HFFc6 (cell line): Measurements from ENCODE around the gene PIGP. TPM values are rescaled to one million over a fixed set of nuclear protein-coding genes. Genes with fewer than 3 reads are reported as not detected.
"Not testable (repeated sequence)": the region's sequence is repeated elsewhere in the genome, so short reads cannot be mapped to it uniquely, and the experiment has no call there.

Experiments
- DNase-seq: peaks from one replicate; pipeline ENCODE4 v3.0.0-alpha.2; 2018
- H3K27ac Mint-ChIP-seq: 2 replicates; pipeline ENCODE4 v1.8.0; 2020; ENCODE audit warnings: mild to moderate bottlenecking, mixed read lengths
- H3K27me3 Mint-ChIP-seq: 2 replicates; pipeline ENCODE4 v1.8.0; 2021; ENCODE audit warnings: mild to moderate bottlenecking, moderate library complexity, mixed read lengths; ENCODE audit not compliant: insufficient read depth
- H3K36me3 Mint-ChIP-seq: 2 replicates; pipeline ENCODE4 v1.8.0; 2021; ENCODE audit warnings: low read depth, mixed read lengths
- H3K4me1 Mint-ChIP-seq: 2 replicates; pipeline ENCODE4 v1.8.0; 2020; ENCODE audit warnings: low read depth, mixed read lengths
- H3K4me3 Mint-ChIP-seq: 2 replicates; pipeline ENCODE4 v1.8.0; 2020; ENCODE audit warnings: mild to moderate bottlenecking, moderate library complexity, mixed read lengths
- H3K9me3 Mint-ChIP-seq: 2 replicates; pipeline ENCODE4 v1.8.0; 2020; ENCODE audit warnings: mild to moderate bottlenecking, mixed read lengths
- CTCF ChIP-seq: fragments of 200-600 bp; sonication (generic); IDR thresholded peaks from 2 replicates; pipeline ENCODE4 v1.5.0; 2021; ENCODE audit warnings: antibody characterized with exemption, mild to moderate bottlenecking
- total RNA-seq, 6 experiments: library from RNA; stranded (reverse); fragmentation: NEBNext Ultra II Directional; extraction: Animal tissue kit (Norgen Biotek cat#: 25700); gene quantifications; 2 replicates in 1 of 6; 3 replicates in 5 of 6; pipeline ENCODE4 v1.2.3, GENCODE V29; 2021

The PIGP gene
- total RNA-seq, 6 experiments from 2014 or later = 24.8 to 33.8 (median 31.1) TPM

GRCh38 chr21:37106998-37107397, 34.1 kb upstream of the PIGP start:
- no peak for TF ChIP-seq CTCF
- Mint-ChIP-seq H3K27ac (no peak overlapping the region), H3K36me3 (peaks cover 57% of the 10 kb centered on the region), H3K27me3 (peaks cover 1% of the 10 kb centered on the region), H3K4me1 (peaks cover 33% of the 10 kb centered on the region), H3K9me3 (peaks cover 15% of the 10 kb centered on the region), H3K4me3 (no peak overlapping the region)
- no peak for DNase-seq

- DNase-seq, H3K27ac Mint-ChIP-seq, H3K27me3 Mint-ChIP-seq, H3K4me3 Mint-ChIP-seq, H3K9me3 Mint-ChIP-seq: not testable (repeated sequence)
- Mint-ChIP-seq H3K36me3 (peaks cover 34% of the 10 kb centered on the region), H3K4me1 (peaks cover 49% of the 10 kb centered on the region)
Observed at GRCh38 chr21:37102746-37103145, 29.9 kb upstream of the PIGP start.

GRCh38 chr21:37101384-37101783, 28.5 kb upstream of the PIGP start:
- no peak overlapping the region for H3K4me3 Mint-ChIP-seq
- peaks cover 23% of the 10 kb centered on the region for H3K36me3 Mint-ChIP-seq
- H3K27ac Mint-ChIP-seq = no peak overlapping the region
- no peak for TF ChIP-seq CTCF
- no peaks in the 10 kb centered on the region for H3K27me3 Mint-ChIP-seq
- no peaks in the 10 kb centered on the region for H3K9me3 Mint-ChIP-seq
- peak; percentile 4 for DNase-seq
- H3K4me1 Mint-ChIP-seq = peaks cover 49% of the 10 kb centered on the region

GRCh38 chr21:37100316-37100715, 27.4 kb upstream of the PIGP start:
- DNase-seq = no peak
- TF ChIP-seq CTCF = no peak
- H3K27me3 Mint-ChIP-seq = no peaks in the 10 kb centered on the region
- H3K27ac Mint-ChIP-seq = no peak overlapping the region
- H3K9me3 Mint-ChIP-seq = no peaks in the 10 kb centered on the region
- H3K4me3 Mint-ChIP-seq = no peak overlapping the region
- H3K36me3 Mint-ChIP-seq = peaks cover 18% of the 10 kb centered on the region
- peaks cover 38% of the 10 kb centered on the region for H3K4me1 Mint-ChIP-seq

GRCh38 chr21:37098751-37099150, 25.9 kb upstream of the PIGP start:
- peaks cover 8% of the 10 kb centered on the region; the same call in 1 of the 2 replicates for H3K36me3 Mint-ChIP-seq
- no peak overlapping the region for H3K27ac Mint-ChIP-seq
- H3K9me3 Mint-ChIP-seq = no peaks in the 10 kb centered on the region
- H3K4me1 Mint-ChIP-seq = peaks cover 27% of the 10 kb centered on the region
- no peak for DNase-seq
- H3K4me3 Mint-ChIP-seq = no peak overlapping the region
- H3K27me3 Mint-ChIP-seq = no peaks in the 10 kb centered on the region
- no peak for TF ChIP-seq CTCF

GRCh38 chr21:37095821-37096220, 22.9 kb upstream of the PIGP start:
- H3K4me3 Mint-ChIP-seq = no peak overlapping the region
- H3K9me3 Mint-ChIP-seq = no peaks in the 10 kb centered on the region
- H3K36me3 Mint-ChIP-seq = peaks cover 5% of the 10 kb centered on the region; the same call in 1 of the 2 replicates
- no peak for TF ChIP-seq CTCF
- H3K4me1 Mint-ChIP-seq = peaks cover 4% of the 10 kb centered on the region
- DNase-seq = no peak
- no peaks in the 10 kb centered on the region for H3K27me3 Mint-ChIP-seq
- H3K27ac Mint-ChIP-seq = no peak overlapping the region
